HG03565 (cell line): Measurements from ENCODE around the gene AMZ1.

Experiments
- ATAC-seq: cut with Tn5 transposase; IDR thresholded peaks from one replicate; pipeline ENCODE4 v1.9.1; 2021; ENCODE audit warnings: mild to moderate bottlenecking, moderate library complexity; ENCODE audit not compliant: unreplicated experiment

Gene AMZ1

DNA sequence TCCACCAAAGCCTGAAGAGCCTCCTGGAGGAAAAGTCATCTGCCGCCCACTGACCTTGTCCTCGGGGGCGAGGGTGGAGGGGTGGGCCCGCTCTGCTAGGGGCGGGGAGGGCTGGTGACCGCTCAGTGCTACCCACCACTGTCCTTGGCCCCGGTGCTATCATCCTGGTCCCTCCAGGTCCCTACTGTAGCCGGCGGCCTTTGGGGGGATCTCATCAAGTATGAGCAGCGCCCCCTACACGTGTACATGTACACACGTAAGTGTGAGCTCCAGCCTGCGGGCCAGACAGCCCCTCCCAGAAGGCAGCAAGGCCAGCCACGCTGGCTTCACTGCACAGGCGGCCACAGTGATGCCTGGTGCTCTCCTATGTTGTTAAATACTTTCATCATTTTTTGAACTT is 36.7 kb upstream of the AMZ1 start:
- ATAC-seq: no peak

DNA sequence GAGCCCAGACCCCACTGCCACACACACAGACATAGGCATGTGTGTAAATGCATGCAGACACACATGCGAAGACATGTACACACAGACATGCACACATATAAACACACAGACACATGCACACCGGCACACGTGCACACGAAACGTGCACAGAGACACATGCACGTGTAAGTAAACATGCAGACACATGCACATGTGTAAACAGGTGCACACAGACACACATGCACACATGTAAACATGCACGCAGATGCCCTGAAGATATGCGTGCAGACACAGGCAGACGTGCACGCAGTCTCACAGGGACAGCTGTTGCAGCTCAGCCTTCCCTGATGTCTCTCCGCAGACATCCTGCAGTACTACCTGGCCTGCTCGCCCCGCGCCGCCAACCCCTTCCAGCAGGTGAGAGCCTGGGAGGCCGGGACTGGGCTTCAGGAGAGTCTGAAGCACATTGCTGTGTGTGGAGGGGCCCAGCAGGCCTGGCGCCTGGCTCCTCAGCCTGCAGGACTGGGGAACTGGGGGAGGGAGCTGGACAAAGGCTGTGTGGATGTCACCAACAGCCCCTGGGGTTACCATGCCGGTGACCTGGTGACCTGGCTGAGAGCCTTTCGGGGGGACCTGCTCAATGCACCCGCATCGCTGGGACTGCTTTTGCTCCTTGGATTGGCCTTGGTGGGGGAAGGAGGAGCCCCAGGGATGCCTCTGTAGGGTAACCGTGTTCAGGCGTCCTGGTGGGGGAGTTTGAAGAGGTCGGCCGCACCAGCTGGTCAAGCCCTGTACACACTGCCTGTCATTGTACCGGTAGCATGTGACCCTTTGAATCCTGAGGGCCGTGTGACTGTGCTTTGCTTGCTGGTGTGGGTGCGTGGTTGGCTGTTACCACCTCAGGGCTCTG is 35.9 kb upstream of the AMZ1 start:
- no peak for ATAC-seq

DNA sequence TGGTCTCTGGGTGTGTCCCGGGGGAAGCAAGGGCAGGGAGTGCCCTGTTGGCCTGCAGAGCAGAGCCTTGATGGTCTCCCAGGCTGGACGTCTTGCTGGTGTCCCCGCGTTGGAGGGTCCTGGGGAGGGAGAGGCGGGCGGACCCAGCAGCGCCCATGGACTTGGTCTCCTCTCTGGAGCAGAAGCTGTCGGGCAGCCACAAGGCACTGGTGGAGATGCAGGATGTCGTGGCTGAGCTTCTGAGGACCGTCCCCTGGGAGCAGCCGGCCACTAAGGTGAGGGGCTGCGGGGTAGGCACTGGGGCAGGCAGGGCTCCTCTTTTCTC is 35.3 kb upstream of the AMZ1 start:
- no peak for ATAC-seq

DNA sequence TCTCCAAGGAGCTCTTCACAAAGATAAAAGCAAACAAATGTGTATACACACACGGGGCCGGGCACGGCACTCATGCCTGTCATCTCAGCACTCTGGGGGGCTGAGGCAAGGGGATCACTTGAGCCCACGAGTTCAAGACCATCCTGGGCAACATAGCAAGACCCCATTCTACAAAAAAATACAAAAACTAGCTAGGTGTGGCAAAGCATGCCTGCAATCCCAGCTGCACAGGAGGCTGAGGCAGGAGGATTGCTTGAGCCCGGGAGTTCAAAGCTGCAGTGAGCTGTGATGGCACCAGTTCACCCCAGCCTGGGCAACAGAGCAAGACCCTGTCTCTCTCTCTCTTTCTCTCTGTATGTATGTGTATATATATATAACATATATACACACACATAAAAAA is 33.9 kb upstream of the AMZ1 start:
- no peak for ATAC-seq

GRCh38 chr7:2655870-2656614 is 32.0 kb upstream of the AMZ1 start:
- ATAC-seq: no peak

GRCh38 chr7:2657208-2657607 is 30.8 kb upstream of the AMZ1 start:
- no peak for ATAC-seq

- ATAC-seq: no peak
Observed at GRCh38 chr7:2657920-2658671, 29.9 kb upstream of the AMZ1 start.

GRCh38 chr7:2658941-2659340 is 29.1 kb upstream of the AMZ1 start:
- ATAC-seq: no peak

DNA sequence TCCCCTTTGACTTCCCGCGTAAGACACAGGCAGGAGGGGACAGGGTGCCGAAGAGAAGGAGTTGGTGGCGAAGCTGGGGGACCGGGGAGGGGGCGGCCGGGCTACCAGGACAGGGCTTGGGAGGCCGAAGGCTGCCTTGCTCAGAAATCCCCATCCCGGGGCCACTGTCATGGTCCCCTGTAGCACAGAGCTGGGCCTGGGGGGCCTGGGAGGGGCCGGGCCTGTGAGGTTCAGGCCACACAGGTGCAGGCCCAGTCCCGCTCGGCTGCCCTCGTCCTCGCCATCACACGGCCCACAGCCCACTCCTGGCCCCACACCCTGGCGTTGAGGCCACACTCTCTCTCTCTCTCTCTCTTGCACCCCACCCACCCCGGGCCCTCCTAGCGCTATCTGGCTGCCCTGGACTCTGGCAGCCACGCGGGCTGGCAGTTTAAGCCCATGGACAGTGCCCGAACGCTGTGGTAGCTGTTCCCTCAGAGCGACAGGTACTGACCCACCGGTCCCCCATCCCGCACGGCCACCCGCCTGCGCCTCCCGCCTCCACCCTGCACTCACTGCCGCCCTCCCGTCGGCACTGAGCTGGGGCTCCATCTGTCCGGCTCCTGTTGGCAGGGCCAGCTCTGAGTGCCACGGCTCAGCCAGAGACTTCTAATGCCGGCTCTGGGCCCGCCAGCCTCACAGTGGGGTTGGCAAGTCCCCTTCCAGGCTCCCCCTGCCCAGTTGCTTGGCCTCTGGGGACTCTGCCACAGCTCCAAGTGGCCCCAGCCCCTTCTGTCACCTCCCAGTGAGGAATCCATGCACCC is 28.2 kb upstream of the AMZ1 start:
- no peak for ATAC-seq

DNA sequence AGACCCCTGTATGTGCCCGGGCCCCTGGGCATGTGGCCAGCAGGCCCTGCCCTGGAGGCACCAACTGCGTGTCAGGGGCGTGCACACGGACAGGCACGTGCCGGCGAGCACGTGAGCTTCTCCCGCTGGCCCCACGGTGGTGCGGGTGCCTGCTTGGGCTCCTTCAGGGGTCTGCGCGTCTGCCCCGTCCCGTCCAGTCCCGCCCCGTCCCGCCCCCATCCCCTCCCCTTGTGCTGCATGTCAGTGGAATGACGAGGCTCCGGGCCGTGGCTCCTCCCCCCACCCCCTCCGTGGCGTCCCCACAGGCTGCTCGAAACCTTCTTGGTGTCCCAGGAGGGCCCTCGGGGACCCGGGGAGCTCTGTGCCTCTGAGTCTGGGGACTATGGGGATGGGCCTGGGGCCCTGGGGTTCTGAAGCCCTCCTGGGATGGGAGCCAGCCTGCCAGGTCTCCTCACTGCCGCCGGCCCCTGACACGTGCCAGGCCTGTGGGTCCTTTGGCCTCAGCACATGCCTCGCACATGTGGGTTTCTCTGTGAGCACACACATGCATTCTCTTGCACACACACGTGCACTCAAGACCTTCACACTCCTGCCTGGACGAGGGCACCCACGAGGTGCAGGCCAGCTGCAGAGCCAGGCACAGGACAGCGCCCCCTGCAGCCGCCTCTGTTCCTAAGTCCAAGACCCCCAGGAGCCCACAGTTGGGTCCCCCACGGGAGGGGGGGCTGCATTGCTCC is 27.5 kb upstream of the AMZ1 start:
- ATAC-seq: no peak

- ATAC-seq: no peak
Observed at GRCh38 chr7:2661096-2661449, 26.9 kb upstream of the AMZ1 start.

DNA sequence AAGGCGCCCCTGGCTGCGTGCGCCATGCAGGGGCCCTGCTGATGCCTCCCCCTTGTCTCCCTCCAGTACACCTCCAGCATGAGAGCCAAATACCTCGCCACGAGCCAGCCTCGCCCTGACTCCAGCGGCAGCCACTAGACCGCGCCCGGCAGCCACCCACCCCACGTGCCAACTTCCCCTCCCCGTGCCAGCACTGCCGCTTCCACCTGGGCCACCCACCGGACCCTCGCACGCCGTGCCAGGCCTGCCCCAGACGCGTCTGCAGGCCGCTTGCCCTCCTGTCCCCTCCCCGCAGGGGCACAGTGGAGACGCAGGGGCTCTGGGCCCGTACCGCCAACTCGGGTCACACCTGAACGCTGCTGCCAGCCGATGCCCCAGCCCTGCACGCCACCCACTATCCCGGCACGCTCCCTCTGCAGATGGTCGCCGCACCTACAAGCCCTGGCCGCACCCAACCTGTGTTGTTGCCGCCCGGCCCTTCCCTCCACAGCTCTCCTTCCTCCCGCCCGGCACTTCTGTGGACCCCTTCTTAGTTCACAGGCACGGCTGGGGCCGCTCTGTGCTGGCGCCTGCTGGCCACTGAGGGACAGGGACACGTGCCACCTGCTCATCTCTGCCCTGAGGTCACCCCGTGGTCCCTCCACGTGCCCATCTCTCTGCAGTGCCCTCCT is 26.3 kb upstream of the AMZ1 start:
- ATAC-seq: no peak

GRCh38 chr7:2662273-2663120 is 25.5 kb upstream of the AMZ1 start:
- ATAC-seq: no peak

- no peak for ATAC-seq
Observed at GRCh38 chr7:2663121-2663886, 24.7 kb upstream of the AMZ1 start.

DNA sequence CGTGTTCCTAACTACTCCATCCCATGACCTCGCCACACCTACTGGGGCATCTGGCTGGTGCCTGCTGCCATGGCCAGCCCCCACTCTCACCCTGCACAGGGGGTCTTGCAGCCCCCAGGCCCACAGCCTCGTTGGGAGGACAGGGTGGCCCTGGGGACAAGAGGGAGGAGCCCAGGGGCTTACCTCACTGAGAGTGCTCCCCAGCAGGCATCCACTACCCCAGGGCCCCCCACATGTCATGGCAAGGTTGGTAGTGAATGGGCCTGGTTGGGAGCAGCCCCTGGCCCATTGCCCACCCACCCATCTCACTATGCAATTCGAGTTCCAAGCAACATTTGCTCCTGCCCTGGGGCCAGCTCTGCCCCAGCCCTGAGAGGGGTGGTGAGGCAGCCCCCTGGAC is 24.0 kb upstream of the AMZ1 start:
- ATAC-seq: no peak

DNA sequence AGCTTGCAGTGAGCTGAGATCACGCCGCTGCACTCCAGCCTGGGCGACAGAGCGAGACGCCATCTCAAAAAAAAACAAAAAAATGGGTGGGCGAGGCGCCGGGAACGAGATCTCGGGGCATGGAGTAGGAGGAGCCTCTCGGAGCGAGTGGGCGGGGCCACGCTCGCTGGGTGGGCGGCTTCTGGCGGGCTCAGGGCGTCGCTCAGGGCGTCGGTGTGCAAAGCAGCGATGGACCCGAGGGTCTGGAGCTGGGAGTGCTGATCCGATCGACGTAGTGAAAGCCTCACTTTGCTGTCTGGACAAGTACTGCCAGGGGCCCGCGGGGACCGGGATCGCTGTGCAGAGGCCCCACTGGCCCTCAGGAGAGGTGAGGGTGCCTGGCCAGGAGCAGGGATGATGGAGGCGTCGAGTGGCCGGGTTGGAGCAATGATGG is 22.6 kb upstream of the AMZ1 start:
- ATAC-seq: no peak

- ATAC-seq: no peak
Observed at GRCh38 chr7:2666155-2666554, 21.8 kb upstream of the AMZ1 start.
